GDM1 (cell line): Measurements from ENCODE around the gene GNS.
A peak's percentile ranks its signal among the peaks of the same experiment; 100 is the strongest.

Experiments used
- DNase-seq: peaks from one replicate; lab custom pipeline; 2025; lab: John Stamatoyannopoulos, UW

The GNS gene

DNA sequence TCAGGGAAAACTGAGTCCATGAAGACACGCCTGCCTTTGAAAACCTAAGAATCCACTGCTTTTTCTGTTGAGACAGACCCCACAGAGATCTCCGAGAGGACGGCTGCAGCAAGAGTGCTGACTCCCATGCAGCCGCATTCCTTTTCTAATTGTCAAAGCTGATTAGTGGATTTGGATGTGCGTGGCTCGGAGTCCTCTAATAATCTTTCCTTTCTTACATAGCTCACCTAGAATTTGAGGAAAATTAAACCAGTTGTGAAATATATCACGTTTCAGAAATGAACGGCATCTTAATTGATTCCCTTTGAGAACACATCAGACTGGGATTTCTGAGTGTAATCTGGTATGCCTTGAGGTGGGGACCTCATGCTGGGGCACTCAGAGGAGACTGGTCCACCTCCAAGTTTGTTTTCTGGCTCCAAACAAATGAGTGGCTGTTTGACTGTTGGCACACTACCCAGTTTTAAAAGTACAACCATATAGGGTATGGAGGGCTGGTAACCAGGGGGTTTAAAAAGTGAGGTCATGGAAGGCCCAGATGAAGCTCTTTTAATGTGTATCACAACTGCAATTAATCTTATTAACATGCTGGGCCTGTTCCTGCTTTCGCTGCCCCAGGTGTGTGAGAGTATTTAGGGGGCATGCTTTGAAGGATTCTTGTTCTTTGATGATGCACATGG, 85.6 kb downstream of the GNS start:
- no peak for DNase-seq

DNA sequence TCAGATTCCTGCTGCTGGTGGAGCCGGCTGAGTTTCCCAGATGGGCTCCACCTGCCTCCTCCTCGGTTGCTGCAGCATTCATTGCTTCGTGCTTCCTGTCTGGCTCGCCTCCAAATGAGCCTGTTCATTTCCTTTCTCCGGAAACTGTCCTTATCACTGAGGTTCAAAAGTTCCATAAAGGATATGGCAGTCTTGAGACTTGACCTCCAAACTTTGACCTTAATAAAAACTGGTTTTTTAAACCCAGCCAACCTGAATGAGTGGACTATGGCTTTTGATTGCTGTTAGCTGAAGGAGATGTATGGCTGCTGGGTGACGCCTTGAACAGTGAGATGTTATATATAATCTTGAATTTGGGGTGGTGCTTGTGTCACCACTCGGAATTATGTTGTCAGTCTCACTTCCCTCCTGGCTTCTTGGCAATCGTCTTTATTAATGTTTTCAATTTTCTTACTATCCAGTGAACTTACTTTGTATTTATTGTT, 86.2 kb downstream of the GNS start:
- no peak for DNase-seq

DNA sequence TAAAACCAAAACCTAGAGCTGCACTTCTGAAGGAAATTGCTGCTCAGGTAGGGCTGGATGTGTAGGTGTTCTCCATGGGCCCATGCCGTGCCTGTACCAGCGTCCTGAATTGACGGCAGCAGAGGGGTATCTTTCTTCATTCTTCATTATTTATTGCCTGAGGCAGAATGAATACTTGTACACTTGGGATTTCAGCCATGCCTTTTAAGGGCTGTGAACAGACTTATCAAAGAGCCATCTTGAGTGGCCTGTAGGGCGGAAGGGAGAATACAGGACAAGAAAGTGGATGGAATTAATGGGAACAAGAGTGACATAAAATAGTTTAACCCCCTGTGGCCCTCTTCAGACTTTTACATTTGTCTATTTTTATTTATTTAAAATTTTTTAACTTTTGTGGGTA, 87.5 kb downstream of the GNS start:
- no peak for DNase-seq

DNA sequence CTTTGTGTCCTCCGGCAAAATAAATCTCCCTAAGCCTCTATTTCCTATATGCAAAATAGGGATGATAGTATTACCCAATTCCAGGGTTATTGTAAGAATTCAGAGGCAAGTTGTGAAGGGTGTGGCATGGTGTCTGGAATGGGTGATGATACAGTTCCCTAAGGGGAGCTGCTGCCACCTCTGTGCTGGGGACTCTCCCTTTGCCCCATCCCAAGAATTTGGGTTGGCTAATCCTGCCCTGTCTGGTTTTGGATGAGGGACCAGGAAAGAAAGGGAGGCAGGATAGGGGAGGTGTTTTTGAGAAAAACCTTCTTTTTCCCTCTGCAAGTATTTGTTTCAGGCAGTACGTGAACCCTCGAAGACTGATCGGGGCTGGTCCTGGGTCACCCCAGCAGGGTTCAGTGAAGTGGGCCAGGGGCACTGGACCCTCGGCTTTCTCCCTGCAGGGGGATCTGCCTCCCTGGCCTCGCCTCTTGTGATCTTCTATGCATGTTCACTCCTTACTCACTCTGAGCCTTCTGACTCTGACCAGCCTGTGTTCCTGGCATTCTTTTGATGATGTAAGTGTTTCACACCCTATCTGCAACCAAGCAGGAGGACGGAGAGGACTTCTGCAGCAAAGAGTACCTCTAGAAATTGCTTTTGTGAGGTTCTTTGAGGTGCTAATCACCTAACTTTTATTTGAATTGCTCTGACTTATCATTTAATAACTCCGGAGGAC, 88.1 kb downstream of the GNS start:
- DNase-seq = no peak

DNA sequence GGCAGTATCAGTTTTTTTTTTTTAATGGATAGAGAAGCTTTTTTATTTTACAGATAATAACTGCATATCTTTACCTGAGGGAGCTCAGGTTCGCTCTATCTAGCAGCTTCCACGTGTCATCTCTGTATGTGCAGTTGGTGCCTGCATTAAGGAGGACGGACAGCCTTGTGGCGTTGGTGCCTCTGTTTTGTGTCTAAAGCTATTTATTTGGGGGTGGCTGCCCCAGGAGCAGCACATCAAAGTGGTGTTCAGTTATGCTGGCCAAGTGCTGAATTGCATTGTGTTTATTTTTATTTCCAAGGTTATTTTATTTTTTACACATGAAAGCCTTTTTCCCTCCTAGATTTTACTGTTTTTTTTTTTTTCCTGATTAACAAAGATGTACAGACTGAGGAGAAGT, 89.2 kb downstream of the GNS start:
- no peak for DNase-seq

DNA sequence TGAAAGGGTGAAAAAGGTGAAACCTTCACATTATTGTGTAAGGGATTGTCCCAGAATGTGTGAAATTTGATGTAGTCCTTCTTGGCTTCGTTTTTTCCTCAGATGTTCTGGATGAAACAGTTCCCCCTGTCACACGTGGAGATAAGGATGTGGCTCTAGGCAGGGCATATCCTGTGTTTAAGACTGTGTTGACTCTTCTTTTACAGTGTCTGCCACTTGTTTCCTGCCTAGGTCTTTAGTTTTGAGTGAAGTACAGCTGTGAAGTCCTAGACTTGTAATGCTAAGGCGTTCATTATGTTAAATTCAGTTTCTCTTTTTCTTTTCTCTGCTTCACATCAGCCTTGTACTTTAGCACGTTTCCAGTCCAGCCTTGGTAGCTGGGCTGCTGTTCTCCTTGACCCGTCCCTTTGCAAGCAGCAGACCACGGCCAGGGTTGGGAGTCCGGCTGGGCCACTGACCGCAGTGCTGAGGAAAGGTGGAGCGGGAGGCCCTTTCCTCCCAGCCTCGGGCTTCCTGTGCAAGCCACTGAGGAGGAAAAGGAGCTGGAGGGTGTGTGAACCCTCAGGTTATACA, 89.8 kb downstream of the GNS start:
- DNase-seq = peak; percentile 80

DNA sequence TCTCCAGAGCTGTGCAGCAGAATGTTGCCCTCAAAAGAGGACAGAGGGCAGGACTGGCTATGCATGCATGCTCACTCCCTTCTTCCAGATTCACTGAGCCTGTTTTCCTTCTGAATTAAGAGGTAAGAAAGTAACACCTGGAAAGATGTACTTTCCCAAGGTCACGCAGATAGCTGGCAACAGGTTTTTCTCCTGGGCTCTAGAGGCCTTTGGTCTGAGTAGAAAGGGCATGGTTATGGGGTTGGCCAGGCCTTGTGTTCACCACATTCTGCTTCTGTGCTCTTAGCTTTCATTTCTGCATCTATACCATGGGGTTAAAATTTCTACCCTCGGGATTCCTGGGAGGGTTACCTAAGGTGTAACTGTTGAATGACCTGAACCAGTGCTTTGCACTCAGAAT, 91.4 kb downstream of the GNS start:
- DNase-seq = no peak

DNA sequence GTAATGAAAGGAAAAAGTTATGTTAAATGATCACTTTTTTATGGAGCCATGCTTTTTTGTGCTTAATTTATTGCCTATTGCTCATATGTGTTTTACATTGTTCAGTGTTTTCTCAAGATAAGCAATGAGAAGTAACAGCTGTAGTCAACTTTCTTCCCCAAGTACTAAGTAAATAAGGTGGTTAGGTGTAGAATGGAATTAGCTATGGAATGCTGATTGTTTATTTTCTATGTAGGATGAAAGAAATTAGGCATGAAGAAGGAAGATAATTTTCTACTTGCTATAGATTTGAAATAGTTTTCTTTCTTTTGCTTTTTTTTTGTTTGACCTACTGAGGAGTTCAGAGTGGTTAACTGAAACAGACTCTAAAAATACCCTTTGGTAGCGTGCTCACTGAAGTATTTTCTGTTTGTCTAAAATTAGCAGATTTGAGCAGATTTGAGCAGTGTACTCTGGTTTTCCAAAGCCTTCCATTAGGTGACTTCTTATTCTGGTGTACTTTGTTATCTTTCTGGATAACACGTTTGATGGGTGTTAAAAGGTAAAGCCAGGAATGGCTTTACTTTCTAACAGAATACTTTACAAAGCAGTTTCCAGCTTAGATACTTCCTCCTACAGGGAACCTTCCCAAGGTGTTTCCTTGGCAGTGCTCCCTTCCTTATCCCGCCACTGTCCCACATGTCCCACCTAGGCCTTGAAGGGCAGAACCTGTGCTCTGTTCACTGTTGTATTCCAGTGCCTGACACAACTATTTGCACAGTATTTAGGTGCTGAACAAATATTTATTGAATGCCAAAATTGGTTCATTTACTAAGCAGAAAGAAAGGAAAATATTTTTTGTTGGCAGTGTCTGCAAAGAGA, 92.9 kb downstream of the GNS start:
- no peak for DNase-seq

DNA sequence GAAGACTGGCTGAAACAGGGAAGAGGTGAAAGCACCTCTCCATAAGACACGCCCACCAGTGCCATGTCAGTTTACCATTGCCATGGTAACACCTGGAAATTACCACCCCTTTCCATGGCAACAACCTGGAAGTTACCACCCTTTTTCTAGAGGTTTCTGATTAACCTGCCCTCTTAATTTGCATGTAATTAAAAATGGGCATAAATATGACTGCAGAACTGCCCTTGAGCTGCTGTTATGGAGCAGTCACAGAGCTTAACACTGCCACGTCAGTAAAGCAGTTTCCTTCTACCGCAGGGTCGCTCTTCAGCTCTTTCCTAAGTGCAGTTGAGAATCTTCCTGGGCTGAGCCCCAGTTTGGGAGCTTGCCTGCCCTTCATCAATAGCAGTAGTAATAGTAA, 93.7 kb downstream of the GNS start:
- DNase-seq = no peak
